CD14-positive monocyte (primary cell): Measurements from ENCODE around the gene CISH. TPM values are rescaled to one million over a fixed set of nuclear protein-coding genes. Genes with fewer than 3 reads are reported as not detected.

Experiments used
- DNase-seq, 3 donors: peaks; one replicate each; pipeline ENCODE4 v3.0.0-alpha.2; 2011 to 2022
- H2AFZ ChIP-seq: 2 replicates; pipeline ENCODE4 v1.6.0; 2012; ENCODE audit warnings: mild to moderate bottlenecking, low read depth, low read length, inconsistent platforms; ENCODE audit not compliant: insufficient read depth, poor library complexity, severe bottlenecking
- H3K27ac ChIP-seq, 2 donors: 1 replicate in 1 of 2; 2 replicates in 1 of 2; pipeline ENCODE4 v1.5.1; 2012 to 2013; ENCODE audit warnings: low read length in 2 of 2, control low read depth in 1 of 2, inconsistent platforms in 1 of 2, low read depth in 1 of 2, mild to moderate bottlenecking in 1 of 2
- H3K27me3 ChIP-seq, 2 donors: one replicate each; pipeline versions ENCODE4 v1.6.0 to v1.6.1; 2011 to 2013; ENCODE audit warnings: low read length in 2 of 2; ENCODE audit not compliant: control insufficient read depth in 2 of 2, insufficient read depth in 2 of 2
- H3K36me3 ChIP-seq, 2 donors: replicated peaks in 1 of 2; 1 replicate in 1 of 2; 2 replicates in 1 of 2; pipeline versions ENCODE4 v1.5.1 to v1.6.1; 2012 to 2013; ENCODE audit warnings: low read length in 2 of 2, control low read depth in 1 of 2, inconsistent platforms in 1 of 2, mild to moderate bottlenecking in 1 of 2; ENCODE audit not compliant: insufficient read depth in 2 of 2, control insufficient read depth in 1 of 2
- H3K4me1 ChIP-seq, 2 donors: 1 replicate in 1 of 2; 2 replicates in 1 of 2; pipeline versions ENCODE4 v1.5.1 to v1.6.1; 2012 to 2013; ENCODE audit warnings: low read length in 2 of 2, control low read depth in 1 of 2, inconsistent platforms in 1 of 2, mild to moderate bottlenecking in 1 of 2, moderate library complexity in 1 of 2; ENCODE audit not compliant: insufficient read depth in 2 of 2, control insufficient read depth in 1 of 2
- H3K4me2 ChIP-seq: replicated peaks from 2 replicates; pipeline ENCODE3; 2012; ENCODE audit warnings: low read length, moderate library complexity, mild to moderate bottlenecking; ENCODE audit not compliant: poor library complexity, severe bottlenecking; ENCODE audit errors: extremely low read depth
- H3K4me3 ChIP-seq, 3 experiments: fragments of 200-600 bp in 1 of 3; sonication (generic) in 1 of 3; replicated peaks in 1 of 3; 1 replicate in 2 of 3; 2 replicates in 1 of 3; pipeline ENCODE4 v1.5.1; 2011 to 2013; ENCODE audit warnings: low read length in 3 of 3, mild to moderate bottlenecking in 3 of 3, control low read depth in 2 of 3, low read depth in 2 of 3, inconsistent platforms in 1 of 3, moderate library complexity in 1 of 3
- H3K79me2 ChIP-seq: 2 replicates; pipeline ENCODE4 v1.6.0; 2012; ENCODE audit warnings: mild to moderate bottlenecking, control low read depth, inconsistent platforms, low read length, moderate library complexity; ENCODE audit not compliant: insufficient read depth
- H3K9ac ChIP-seq: 2 replicates; pipeline ENCODE4 v1.6.0; 2017; ENCODE audit warnings: low read length, mild to moderate bottlenecking; ENCODE audit not compliant: insufficient read depth, poor library complexity, severe bottlenecking
- H3K9me3 ChIP-seq, 2 donors: replicated peaks in 1 of 2; 1 replicate in 1 of 2; 2 replicates in 1 of 2; pipeline versions ENCODE4 v1.5.1 to v1.6.1; 2012 to 2013; ENCODE audit warnings: low read length in 2 of 2, control low read depth in 1 of 2; ENCODE audit not compliant: control insufficient read depth in 1 of 2, insufficient read depth in 1 of 2
- H4K20me1 ChIP-seq: 2 replicates; pipeline ENCODE4 v1.6.0; 2012; ENCODE audit warnings: mild to moderate bottlenecking, low read length, control low read depth, moderate library complexity; ENCODE audit not compliant: insufficient read depth
- H3K27ac Mint-ChIP-seq, 7 donors: one replicate each; pipeline ENCODE4 v1.8.0; 2020; ENCODE audit warnings: mild to moderate bottlenecking in 7 of 7, mixed read lengths in 7 of 7, moderate library complexity in 6 of 7, inconsistent platforms in 2 of 7
- H3K27me3 Mint-ChIP-seq, 3 donors: one replicate each; pipeline ENCODE4 v1.8.0; 2021 to 2022; ENCODE audit warnings: low read depth in 3 of 3, mild to moderate bottlenecking in 3 of 3, mixed read lengths in 3 of 3, moderate library complexity in 3 of 3, inconsistent platforms in 1 of 3
- H3K36me3 Mint-ChIP-seq, 2 donors: one replicate each; pipeline ENCODE4 v1.8.0; 2020; ENCODE audit warnings: mixed read lengths in 2 of 2, inconsistent platforms in 1 of 2, mild to moderate bottlenecking in 1 of 2
- H3K4me1 Mint-ChIP-seq: one replicate; pipeline ENCODE4 v1.8.0; 2020; ENCODE audit warnings: mild to moderate bottlenecking, mixed read lengths
- H3K4me3 Mint-ChIP-seq, 2 donors: one replicate each; pipeline ENCODE4 v1.8.0; 2020; ENCODE audit warnings: mild to moderate bottlenecking in 2 of 2, mixed read lengths in 2 of 2, moderate library complexity in 1 of 2
- H3K9me3 Mint-ChIP-seq, 7 donors: one replicate each; pipeline ENCODE4 v1.8.0; 2020 to 2022; ENCODE audit warnings: mixed read lengths in 7 of 7, mild to moderate bottlenecking in 6 of 7, moderate library complexity in 6 of 7, inconsistent platforms in 2 of 7
- WGBS: methylation state at CpG from one replicate; pipeline ENCODE4 v1.1.5; 2013; ENCODE audit warnings: missing lambda C conversion rate; ENCODE audit not compliant: insufficient coverage; 5-methylcytosine and 5-hydroxymethylcytosine counted together
- intact Hi-C, 2 donors: fragments of 100-400 bp; cut with micrococcal nuclease; formaldehyde crosslinking; loops; one replicate each; pipeline versions ENCODE4 v1.15.0 to v1.15.1; 2023
- polyA plus RNA-seq, 3 donors: library from polyadenylated mRNA; depleted of rRNA in 1 of 3; unstranded in 2 of 3; stranded (reverse) in 1 of 3; fragments of 300-500 nt in 2 of 3; fragments of >200 nt in 1 of 3; fragmentation: Illumina TruSeq in 2 of 3; gene quantifications; 1 replicate in 2 of 3; 2 replicates in 1 of 3; pipeline ENCODE4 v1.2.3, GENCODE V29; 2012 to 2021
- TF ChIP-seq, protein P1 (sequence below): fragments of 200-600 bp; IDR thresholded peaks from one replicate; pipeline ENCODE4 v1.8.0; 2022; ENCODE audit warnings: antibody characterized with exemption, mild to moderate bottlenecking

Gene CISH
- polyA plus RNA-seq, 3 donors = 2.9 to 20.1 (median 6.2) TPM

DNA sequence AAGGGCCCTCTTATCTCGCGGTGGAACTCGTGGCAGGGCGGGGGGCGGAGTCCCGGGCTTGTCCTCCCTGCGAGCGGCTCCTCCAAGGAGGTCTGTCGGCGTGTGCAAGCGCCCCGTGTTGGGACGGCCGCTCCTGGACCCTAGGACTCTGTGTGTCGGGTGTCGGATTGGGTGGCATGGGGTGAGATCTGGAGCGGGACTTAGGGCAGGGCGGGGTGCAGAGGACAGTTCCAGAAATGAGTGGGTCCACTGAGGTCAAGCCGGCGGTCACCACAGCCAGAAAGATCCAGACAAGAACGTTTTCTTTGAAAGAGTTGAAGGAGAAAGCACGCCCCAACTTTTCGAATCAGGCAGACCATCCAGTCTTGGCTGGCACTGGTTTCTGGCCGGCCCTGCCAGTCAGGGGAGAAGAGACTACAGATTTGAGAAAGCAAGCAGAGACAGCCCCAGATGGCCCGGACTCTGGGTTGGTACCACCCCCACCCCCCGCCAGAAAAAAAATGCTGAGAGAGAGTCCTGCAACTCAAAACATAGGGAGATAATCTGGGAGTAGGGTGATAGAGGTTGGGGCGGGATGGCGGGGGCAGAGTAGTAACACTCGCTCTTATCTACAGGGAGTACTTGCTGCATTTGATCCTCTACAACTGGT is 784 bp upstream of the CISH start:
- 13% methylated on average over 26 of the region's 29 CpGs for WGBS
- Histone ChIP-seq H3K27me3 (no peaks in the 10 kb centered on the region), H4K20me1 (peaks cover 37% of the 10 kb centered on the region), H3K4me3 (peak overlapping the region; percentile 66 to 93 (median 82)), H2AFZ (peak overlapping the region; percentile 70), H3K36me3 (peaks cover 9 to 12% of the 10 kb centered on the region in 2 donors), H3K4me1 (peaks cover 66 to 83% of the 10 kb centered on the region in 2 donors), H3K4me2 (peak overlapping the region; percentile 96), H3K27ac (peak overlapping the region; percentile 43 to 83), H3K79me2 (peaks cover 52% of the 10 kb centered on the region), H3K9ac (peak overlapping the region; percentile 79), H3K9me3 (no peaks in the 10 kb centered on the region)
- peaks cover 14 to 18% of the 10 kb centered on the region in 2 donors for H3K36me3 Mint-ChIP-seq
- no peak for DNase-seq
- TF ChIP-seq, protein P1, sequence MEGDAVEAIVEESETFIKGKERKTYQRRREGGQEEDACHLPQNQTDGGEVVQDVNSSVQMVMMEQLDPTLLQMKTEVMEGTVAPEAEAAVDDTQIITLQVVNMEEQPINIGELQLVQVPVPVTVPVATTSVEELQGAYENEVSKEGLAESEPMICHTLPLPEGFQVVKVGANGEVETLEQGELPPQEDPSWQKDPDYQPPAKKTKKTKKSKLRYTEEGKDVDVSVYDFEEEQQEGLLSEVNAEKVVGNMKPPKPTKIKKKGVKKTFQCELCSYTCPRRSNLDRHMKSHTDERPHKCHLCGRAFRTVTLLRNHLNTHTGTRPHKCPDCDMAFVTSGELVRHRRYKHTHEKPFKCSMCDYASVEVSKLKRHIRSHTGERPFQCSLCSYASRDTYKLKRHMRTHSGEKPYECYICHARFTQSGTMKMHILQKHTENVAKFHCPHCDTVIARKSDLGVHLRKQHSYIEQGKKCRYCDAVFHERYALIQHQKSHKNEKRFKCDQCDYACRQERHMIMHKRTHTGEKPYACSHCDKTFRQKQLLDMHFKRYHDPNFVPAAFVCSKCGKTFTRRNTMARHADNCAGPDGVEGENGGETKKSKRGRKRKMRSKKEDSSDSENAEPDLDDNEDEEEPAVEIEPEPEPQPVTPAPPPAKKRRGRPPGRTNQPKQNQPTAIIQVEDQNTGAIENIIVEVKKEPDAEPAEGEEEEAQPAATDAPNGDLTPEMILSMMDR = no peak
- no peaks in the 10 kb centered on the region for H3K9me3 Mint-ChIP-seq
- H3K4me1 Mint-ChIP-seq = peaks cover 74% of the 10 kb centered on the region
- peak overlapping the region; percentile 83 to 94 (median 91) for H3K27ac Mint-ChIP-seq
- peaks cover 0 to 3% (median 0%) of the 10 kb centered on the region in 3 donors for H3K27me3 Mint-ChIP-seq
- intact Hi-C loops = loop anchor here (1.0 to 5.0 kb wide), 3 partner anchors 40 to 775 kb away; partner anchors contain the start of genes CYB561D2 (in 1 of the 2), MANF (in 1 of the 2) and NPRL2 (in 1 of the 2)
- peak overlapping the region; percentile 93 to 97 for H3K4me3 Mint-ChIP-seq

- H3K27me3 ChIP-seq = no peaks in the 10 kb centered on the region
- peak overlapping the region; percentile 70 for H2AFZ ChIP-seq
- H3K27ac Mint-ChIP-seq = peak overlapping the region; percentile 83 to 96 (median 92)
- H3K9me3 Mint-ChIP-seq = no peaks in the 10 kb centered on the region
- WGBS = 3% methylated on average over 10 of the region's 10 CpGs
- intact Hi-C loops = loop anchor here (5.0 kb wide), 2 partner anchors 259 to 776 kb away; partner anchors contain the start of genes CYB561D2 (in 1 of the 2), MANF (in 1 of the 2) and NPRL2 (in 1 of the 2)
- peaks cover 60% of the 10 kb centered on the region for H3K79me2 ChIP-seq
- peaks cover 78% of the 10 kb centered on the region for H3K4me1 Mint-ChIP-seq
- TF ChIP-seq, protein P1 = no peak
- peaks cover 0 to 4% (median 0%) of the 10 kb centered on the region in 3 donors for H3K27me3 Mint-ChIP-seq
- peak overlapping the region; percentile 69 to 83 for H3K27ac ChIP-seq
- H3K4me3 Mint-ChIP-seq = peak overlapping the region; percentile 93 to 97
- H3K36me3 ChIP-seq = peaks cover 19 to 26% of the 10 kb centered on the region in 2 donors
- H3K4me3 ChIP-seq = peak overlapping the region; percentile 66 to 93 (median 82)
- no peaks in the 10 kb centered on the region for H3K9me3 ChIP-seq
- H3K9ac ChIP-seq = peak overlapping the region; percentile 79
- peak overlapping the region; percentile 96 for H3K4me2 ChIP-seq
- H3K4me1 ChIP-seq = peaks cover 72 to 86% of the 10 kb centered on the region in 2 donors
- peak in 1 of 3 donors; percentile 34 for DNase-seq
- peaks cover 24 to 31% of the 10 kb centered on the region in 2 donors for H3K36me3 Mint-ChIP-seq
- peaks cover 50% of the 10 kb centered on the region for H4K20me1 ChIP-seq
These were observed 546 bp downstream of the CISH start for GRCh38 chr3:50610992-50611463.
